Right ventricle myocardium superior (tissue), 1 donor: Measurements from ENCODE around the gene SIMC1. TPM values are rescaled to one million over a fixed set of nuclear protein-coding genes. Genes with fewer than 3 reads are reported as not detected.

Experiments
- ATAC-seq: fragments of 200-7000 bp; cut with Tn5 transposase; one replicate; pipeline ENCODE4 v1.9.1; 2020; ENCODE audit warnings: mild to moderate bottlenecking; ENCODE audit not compliant: poor library complexity
- DNase-seq: peaks from one replicate; pipeline ENCODE4 v3.0.0-alpha.2; 2020
- intact Hi-C: fragments of 100-400 bp; cut with DNase I; formaldehyde crosslinking; loops from one replicate; pipeline ENCODE4 v1.11.2; 2022
- total RNA-seq: library from RNA; stranded (reverse); fragmentation: NEBNext Ultra II Directional; extraction: Animal tissue kit (Norgen Biotek cat#: 25700); gene quantifications from one replicate; pipeline ENCODE4 v1.2.1, GENCODE V29; 2021
- donor health status: DM: no; HTN: yes; CAD: no; lungs with severe emphysema.

The SIMC1 gene
- total RNA-seq, 1 donor from 2014 or later: 3.6 TPM

DNA sequence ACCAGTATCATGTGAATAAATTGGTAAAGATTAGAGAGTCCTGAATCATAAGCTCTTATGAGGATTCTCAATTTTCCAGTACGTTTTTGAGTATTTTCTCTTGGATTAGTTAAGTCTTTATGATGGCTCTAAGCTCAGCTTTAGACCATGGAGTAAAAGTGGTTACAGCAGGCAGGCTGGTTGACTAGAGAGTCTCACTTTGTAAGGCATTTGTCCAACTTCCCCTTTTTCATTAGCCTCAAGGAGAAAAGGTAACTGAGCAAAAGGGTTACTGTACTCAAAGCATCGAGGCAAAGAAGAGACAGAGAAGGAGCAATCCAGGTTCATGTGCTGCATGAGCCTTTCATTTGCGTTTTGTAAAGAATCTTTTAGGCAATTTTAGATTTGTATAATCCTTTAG is 141.7 kb downstream of the SIMC1 start:
- intact Hi-C loops: no loop called here

DNA sequence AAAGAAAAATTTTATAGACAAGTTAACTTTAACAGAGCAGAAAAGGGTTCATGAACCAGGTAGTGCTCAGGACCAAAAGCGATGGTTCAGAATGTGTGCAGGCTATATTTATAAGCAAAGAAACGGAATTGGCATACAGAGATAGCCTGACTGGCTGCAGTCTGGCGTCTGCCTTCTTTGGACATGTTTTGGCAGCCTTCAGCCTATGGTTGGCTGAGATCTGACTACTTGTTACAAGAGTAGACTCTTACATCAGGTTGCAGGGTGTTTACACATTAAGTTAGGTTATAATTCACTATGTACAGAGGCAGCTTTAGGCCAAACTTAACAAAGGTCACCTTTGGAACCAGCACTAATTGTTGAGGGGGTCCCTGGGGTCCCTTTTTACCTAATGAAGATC is 143.2 kb downstream of the SIMC1 start:
- intact Hi-C loops: no loop called here
- ATAC-seq: peak; percentile 93
- no peak for DNase-seq

More for the DNA sequence above, 141.7 kb downstream of the SIMC1 start:
- ATAC-seq (no peak), DNase-seq (no peak)

DNA sequence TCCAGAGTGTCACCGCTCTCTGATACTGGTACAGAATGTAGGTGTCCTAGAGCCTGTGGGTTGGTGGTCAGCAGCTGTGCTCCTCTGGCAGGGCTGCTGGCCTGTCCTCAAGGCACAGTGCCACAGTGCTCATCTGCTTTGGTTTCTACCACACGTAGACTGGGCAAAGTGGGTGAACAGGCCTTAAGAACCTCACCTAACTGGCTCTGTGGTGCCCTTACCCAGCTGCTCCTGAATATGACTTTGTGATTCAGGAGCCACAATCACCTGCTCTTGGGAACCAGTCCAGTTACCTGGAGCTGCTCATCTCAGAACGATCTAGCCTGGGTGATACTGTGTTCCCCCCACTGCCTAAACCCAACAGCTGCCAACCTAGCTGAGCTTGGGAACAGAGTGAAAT is 143.8 kb downstream of the SIMC1 start:
- DNase-seq (no peak), ATAC-seq (peak; percentile 30)
- intact Hi-C loops: no loop called here

DNA sequence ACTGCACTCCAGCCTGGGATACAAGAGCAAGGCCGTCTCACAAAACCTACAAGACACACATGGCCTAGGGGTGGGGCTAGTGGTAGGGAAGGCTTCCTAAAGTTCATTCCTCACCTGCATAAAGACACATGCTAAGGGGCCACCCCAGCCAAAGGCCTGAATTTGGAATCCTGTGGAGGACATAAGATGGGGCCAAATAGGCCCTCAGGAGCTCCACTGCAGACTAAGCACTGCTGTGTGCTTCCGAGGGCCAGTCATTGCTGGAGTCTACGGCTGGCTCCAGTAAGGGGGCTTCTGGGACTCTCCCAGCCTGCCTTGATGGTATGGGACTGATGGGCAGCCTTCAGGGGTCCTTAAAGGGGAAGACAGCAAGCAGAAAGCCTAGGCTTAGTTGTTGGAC is 144.5 kb downstream of the SIMC1 start:
- no peak for DNase-seq
- intact Hi-C loops: no loop called here
- ATAC-seq: no peak

DNA sequence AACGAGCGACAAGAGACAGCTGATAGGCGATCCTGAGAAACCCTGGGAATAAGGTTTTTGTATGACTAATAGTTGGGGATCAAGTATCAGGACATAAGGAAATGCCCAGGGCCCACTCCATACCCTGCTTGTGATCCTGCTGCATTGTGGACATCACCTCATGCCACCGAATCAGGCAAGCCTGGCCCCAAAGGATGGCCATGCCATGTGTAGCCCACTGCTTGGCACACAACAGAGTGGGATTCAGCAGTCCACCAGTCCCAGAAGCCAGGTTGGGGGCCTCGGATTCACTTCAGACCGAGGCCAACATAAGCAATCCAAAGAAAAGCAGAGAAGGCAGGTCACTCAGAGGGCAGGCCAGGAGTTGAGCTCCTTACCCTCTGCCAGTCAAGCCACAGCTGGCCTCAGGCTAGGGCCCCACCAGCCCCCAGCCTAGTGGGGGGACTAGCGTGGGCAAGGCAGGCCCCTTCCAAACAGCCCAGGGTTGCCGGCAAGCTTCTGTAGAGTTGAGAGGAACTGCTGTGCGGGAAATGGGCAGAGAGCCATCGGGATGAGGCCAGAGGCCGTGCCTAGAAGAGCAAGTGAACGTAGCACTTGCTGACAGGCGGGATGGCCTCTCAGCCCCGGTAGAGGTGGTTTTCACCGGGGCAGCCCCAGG is 145.2 kb downstream of the SIMC1 start:
- ATAC-seq (no peak), DNase-seq (no peak)
- intact Hi-C loops: no loop called here

DNA sequence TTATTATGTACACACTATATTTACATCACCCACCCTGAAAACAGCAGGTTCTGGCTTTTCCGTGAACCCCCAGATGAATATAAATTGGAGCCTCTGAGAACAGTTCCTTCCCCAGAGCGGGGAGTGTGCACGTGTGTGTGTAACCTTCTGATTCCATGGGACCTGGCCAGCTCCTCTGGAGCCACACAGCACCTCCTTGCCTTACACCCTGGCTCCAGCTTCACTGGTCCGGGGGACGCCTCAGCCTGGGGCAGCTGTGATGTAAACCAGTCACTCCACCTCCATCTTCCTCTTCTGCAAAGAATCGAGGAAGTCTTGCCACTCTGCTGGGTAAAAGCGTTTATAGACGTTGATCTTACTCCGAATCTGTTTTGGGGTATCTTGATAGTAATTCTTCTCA is 145.7 kb downstream of the SIMC1 start:
- intact Hi-C loops: no loop called here

DNA sequence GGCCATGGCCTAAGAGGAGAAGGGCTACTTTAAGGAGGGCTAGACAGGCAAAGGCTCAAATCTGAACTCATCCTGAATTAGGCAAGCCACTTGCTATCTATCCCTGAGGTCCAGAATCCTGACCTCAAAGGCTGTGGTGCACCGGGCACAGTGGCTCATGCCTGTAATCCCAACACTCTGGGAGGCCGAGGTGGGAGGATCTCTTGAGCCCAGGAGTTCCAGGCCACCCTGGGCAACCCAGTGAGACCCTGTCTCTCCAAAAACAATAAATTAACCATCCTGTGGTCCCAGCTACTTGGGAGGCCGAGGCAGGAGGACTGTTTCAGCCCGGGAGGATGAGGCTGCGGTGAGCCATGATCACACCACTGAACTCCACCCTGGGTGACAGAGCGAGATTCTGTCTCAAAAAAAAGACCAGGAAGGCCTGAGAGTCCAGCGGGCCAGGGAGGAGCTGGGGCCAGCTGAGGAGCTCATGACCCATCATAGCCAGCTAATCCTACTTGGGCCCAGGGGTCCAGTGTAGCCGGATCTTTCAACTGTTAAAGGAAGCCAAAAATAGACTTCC is 146.2 kb downstream of the SIMC1 start:
- ATAC-seq (no peak), DNase-seq (no peak)
- intact Hi-C loops: no loop called here

More for the DNA sequence above, 145.7 kb downstream of the SIMC1 start:
- DNase-seq (no peak), ATAC-seq (no peak)

DNA sequence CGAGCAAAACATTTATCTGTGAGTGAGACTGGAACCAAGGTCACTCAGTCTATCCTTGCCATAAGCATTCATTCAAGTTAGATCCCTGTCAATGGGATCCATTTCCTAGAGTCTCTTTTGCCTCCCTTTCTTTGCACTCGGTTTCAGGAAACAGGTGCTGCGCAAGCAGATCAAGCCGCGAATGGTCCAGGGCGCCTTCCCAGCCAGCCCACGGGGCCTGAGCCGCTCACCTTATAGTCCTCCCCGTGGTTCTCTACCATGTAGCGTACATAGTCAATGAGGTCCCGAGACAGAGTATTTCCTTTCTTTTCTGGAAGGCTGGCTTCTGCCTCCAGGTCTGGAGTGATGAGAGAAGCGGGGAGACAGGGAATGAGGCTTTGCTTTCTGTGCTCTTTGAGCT is 146.8 kb downstream of the SIMC1 start:
- intact Hi-C loops: no loop called here
- DNase-seq: no peak
- no peak for ATAC-seq

DNA sequence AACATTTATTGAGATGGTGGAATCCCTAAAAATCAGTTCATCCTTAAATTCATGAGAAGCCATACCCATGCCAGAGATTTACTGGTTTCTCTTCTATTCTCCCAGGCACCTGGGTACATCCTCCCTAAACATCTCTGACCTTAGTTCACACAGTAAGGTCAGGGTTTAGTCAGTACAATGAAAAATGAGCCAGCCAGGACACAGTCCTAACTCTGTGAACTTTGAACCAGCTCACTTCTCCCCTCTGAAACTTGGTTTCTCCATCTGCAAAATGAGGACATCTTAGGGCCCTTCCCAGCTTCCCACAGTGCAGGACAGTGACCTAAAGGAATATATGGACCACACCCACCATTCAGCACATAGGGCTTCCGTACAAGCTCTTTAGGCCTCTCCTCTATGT is 148.3 kb downstream of the SIMC1 start:
- no peak for DNase-seq
- intact Hi-C loops: no loop called here
- ATAC-seq: no peak

DNA sequence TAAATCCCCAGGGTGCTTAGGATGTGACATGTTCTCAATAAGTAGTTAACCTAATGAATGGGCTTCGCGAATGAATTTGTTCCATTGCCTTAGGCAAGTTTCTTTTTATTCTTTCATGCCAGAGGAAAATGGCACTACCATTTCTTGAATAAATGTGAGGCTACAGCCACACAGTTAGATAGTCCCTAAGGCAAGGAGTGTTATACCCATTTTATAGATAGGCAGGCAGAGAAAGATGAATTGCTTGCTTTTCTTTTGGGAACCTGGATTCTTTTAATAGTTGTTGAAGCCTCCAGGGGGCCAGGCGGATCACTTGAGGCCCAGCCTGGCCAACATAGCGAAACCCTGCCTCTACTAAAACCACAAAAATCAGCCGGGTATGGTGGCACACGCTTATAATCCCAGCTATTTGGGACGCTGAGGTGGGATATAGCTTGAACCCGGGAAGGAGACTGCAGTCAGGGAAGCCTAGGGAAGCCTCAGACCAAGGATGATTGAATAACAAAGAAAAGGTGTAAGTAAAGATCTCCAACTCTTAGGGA is 149.2 kb downstream of the SIMC1 start:
- DNase-seq (no peak), ATAC-seq (no peak)
- intact Hi-C loops: no loop called here

DNA sequence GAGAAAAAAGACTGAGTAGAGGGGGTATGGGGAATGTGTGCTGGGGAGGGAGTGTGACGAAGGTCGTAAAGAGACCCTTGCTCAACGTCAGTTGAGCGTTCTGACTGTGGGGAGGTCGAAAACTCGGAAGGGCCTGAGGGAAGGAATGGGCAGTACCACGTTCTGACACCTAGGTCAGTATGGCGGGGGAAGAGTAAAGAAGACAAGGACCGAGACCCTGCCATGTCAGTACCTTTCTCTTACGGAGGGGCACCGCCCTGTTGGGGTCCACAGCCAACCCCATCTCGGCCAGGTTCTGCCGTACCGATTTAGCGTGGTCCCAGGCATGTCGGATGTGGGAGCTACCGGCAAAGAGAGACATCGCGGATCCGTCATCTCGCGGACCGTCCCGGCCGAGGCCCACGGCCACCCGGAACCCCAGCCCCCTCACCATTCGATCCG is 149.8 kb downstream of the SIMC1 start:
- ATAC-seq: no peak
- intact Hi-C loops: no loop called here

DNA sequence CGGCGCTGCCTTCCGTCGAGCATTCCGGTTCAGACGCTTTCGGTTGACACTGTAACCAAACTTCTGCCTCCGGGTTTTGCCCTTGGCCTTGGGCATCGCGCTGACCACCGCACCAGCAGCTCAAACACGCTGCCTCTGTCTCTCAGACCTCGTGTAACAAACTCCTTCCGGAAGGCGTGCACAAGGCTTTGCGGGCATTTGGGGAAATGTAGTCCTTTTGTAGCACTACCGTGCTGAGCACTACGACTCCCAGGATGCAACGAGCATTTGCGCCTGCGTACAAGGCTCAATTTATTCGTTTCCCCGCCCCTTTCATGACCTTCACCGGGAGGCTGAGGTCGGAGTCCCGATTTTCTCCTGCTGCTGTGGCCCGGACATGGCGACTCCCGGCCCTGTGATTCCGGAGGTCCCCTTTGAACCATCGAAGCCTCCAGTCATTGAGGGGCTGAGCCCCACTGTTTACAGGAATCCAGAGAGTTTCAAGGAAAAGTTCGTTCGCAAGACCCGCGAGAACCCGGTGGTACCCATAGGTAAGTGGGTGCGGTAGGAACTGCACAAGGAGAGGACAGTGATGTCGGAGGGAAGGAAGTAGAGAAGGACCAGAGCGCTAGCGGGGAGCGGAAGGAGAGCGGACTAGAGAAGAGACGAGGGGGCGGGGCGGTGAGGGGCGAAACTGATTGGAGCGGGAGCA is 150.4 kb downstream of the SIMC1 start, which contains the start of the genes HIGD2A and NOP16:
Gene HIGD2A, plus strand, starts transcription at position 308 of the 691 bp plus-strand sequence. Its CDS starts 69 bp downstream, at position 377.
Gene NOP16, minus strand, starts transcription at position 155 of the 691 bp plus-strand sequence. Its CDS starts 59 bp downstream, at position 96.
- DNase-seq (peak; percentile 99), ATAC-seq (peak; percentile 94)
- intact Hi-C loops: no loop called here

More for the DNA sequence above, 149.8 kb downstream of the SIMC1 start:
- DNase-seq: no peak

DNA sequence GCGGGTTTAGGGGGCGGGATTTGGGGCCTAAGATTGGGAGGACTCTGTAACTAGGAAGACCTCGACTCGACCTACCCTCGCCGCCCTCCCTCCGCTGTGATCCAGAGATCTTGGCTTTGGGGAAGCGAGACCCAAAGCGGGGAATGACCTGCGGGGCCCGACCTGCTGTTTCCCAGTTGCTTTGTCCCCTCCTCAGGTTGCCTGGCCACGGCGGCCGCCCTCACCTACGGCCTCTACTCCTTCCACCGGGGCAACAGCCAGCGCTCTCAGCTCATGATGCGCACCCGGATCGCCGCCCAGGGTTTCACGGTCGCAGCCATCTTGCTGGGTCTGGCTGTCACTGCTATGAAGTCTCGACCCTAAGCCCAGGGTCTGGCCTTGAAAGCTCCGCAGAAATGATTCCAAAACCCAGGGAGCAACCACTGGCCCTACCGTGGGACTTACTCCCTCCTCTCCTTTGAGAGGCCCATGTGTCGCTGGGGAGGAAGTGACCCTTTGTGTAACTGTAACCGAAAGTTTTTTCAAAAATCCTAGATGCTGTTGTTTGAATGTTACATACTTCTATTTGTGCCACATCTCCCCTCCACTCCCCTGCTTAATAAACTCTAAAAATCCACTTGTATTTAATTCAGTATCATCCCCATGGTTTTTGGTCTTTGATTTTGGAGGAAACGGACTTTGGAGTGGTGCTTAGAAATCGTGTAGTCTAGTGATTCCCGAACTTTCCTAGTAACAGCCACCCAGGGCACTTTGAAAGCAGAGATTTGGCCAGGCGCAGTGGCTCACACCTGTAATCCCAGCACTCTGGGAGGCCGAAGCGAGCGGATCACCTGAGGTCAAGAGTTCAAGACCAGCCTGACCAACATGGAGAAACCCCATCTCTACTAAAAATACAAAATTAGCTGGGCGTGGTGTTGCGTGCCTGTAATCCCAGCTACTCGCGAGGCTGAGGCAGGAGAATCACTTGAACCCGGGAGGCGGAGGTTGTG is 151.2 kb downstream of the SIMC1 start:
- DNase-seq (no peak), ATAC-seq (peak; percentile 43)
- intact Hi-C loops: no loop called here

DNA sequence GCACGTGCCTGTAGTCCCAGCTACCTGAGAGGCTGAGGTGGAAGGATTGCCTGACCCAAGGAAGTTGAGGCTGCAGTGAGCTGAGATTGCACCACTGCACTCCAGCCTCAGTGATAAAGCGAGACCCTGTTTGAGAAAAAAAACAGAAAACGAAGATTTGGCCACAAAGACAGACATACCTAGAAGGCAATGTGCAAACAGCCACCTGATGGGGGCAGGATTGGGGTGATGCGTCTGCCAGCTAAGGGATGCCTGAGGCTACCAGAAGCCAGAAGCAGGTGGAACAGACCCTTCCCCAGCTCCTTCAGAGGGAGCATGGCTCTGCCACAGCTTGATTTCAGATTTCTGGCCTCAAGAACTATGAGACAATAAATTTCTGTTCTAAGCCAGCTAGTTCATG is 153.3 kb downstream of the SIMC1 start:
- no peak for ATAC-seq
- DNase-seq: no peak
- intact Hi-C loops: no loop called here

DNA sequence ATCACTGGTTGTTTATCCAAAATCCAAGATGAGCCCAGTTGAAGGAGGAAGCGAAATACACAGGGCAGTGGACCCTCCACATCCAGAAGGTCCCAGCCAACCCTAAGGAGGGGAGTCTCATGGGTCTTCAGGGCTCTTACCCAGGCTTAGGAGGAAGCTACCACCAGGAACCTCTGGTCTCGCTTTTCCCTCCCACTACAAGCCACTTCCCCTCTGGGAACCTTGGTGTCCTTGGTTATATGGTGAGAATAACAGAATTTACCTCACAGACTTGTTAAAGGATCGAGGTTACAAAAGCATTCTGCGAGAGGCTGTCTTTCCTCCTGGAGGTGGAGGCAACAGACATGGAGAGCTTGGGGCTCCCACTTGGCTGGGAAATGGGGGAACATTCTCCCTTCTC is 153.8 kb downstream of the SIMC1 start:
- ATAC-seq: no peak
- intact Hi-C loops: no loop called here
- no peak for DNase-seq

DNA sequence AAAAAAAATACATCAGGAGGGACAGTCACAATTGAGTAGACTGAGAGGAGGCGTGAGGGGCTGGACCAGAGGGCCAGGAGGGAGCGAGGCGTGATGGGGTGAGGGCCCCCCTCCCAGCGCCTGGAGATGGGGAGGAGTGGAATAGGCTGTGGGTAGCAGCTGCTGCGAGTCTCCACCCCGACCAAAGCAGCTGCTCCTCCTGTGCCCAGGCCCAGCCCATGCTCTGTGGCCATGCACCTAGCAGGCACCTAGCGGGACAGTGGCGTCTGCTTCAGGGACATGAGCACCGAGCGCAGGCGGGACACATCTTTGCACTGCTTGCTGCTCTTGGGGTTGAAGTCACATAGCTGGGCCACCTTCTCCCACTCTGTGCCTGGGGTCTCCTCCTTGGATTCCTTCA is 154.3 kb downstream of the SIMC1 start:
- intact Hi-C loops: no loop called here
- DNase-seq (no peak), ATAC-seq (no peak)

DNA sequence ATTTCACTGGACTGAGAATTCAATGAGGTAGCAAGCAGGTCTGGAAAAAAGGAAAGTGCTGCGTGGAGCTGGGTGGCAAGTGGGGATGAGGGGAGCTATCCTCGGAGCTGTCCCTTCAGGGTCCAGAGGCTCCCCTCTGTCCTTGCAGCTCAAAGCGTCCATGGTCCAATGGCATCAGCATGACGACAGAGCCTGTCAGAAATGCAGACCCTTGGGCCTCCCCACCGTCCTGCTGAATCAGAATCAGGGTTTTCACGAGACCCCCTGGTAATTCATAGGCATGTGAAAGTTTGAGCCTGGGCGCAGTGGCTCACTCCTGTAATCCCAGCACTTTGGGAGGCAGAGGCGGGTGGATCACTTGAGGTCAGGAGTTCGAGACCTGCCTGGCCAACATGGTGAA is 155.9 kb downstream of the SIMC1 start:
- intact Hi-C loops: no loop called here
- no peak for ATAC-seq
- DNase-seq: no peak

DNA sequence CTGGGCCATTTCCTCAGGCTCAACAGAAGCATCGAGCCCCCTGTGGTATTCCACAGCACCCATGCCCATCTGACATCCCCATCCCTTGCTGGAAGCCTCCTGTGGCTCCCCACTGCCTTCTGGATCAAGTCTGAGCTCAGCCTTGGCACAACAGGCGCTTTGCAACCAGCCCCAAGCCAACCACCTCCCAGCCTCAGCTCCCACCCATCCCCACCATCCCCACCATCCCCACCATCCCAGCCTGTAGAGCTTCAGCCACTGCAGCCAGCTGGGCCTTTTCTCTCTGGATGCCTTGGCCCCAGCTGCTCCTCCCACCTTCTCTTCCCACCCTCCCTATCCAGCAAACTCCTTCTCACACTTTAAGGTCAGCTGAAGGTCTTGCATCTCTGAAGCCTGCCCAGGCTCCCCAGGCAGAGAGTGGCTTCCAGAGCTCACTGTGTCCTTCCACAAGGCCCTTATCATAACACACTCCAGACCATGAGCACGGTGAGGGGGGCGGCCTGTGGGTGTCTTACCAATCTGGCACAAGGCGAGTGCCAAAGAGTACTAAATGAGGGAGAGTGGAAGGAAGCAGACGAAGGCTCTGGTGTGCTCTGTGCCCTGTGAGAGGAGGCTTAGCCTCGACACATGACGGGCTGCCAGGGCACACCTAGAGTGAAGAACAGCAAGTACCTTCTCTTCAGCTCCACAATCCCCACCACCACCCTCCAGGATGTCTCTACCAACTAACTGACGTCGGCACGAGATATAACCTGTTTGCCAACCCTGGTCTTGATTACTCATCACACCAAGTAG is 156.9 kb downstream of the SIMC1 start:
- intact Hi-C loops: no loop called here
- peak; percentile 83 for ATAC-seq
- DNase-seq: peak; percentile 80
